Progenitor cell of endocrine pancreas (in vitro differentiated cells): ENCODE data around the gene PBOV1. TPM values are rescaled to one million over a fixed set of nuclear protein-coding genes. Genes with fewer than 3 reads are reported as not detected.

Experiments used
- DNase-seq: peaks from one replicate; pipeline ENCODE4 v3.0.0; 2021; ENCODE audit warnings: low spot score; ENCODE audit not compliant: unreplicated experiment
- H3K27ac Mint-ChIP-seq: 2 replicates; pipeline ENCODE4 v1.8.0; 2021; ENCODE audit warnings: mild to moderate bottlenecking, moderate library complexity, mixed read lengths
- H3K27me3 Mint-ChIP-seq: 2 replicates; pipeline ENCODE4 v1.8.0; 2021; ENCODE audit warnings: mixed read lengths
- H3K36me3 Mint-ChIP-seq: 2 replicates; pipeline ENCODE4 v1.8.0; 2022; ENCODE audit warnings: mixed read lengths; ENCODE audit not compliant: insufficient read depth
- H3K4me1 Mint-ChIP-seq: 2 replicates; pipeline ENCODE4 v1.8.0; 2021; ENCODE audit warnings: low read depth, mixed read lengths
- H3K4me3 Mint-ChIP-seq: 2 replicates; pipeline ENCODE4 v1.8.0; 2021; ENCODE audit warnings: low read depth, mild to moderate bottlenecking, moderate library complexity, mixed read lengths
- H3K9me3 Mint-ChIP-seq: 2 replicates; pipeline ENCODE4 v1.8.0; 2021; ENCODE audit warnings: low read depth, mixed read lengths
- CTCF ChIP-seq: fragments of 200-600 bp; sonication (generic); IDR thresholded peaks from one replicate; pipeline ENCODE4 v1.5.0; 2021; ENCODE audit warnings: antibody characterized with exemption, mild to moderate bottlenecking; ENCODE audit not compliant: unreplicated experiment
- total RNA-seq: library from RNA; stranded (reverse); gene quantifications from 2 replicates; pipeline ENCODE4 v1.2.1, GENCODE V29; 2021

Gene PBOV1
- total RNA-seq, 1 donor from 2014 or later, result not detected

- no peaks in the 10 kb centered on the region for H3K27me3 Mint-ChIP-seq
- no peak for TF ChIP-seq CTCF
- H3K4me1 Mint-ChIP-seq, result peaks cover 19% of the 10 kb centered on the region
- no peak overlapping the region for H3K4me3 Mint-ChIP-seq
- no peak for DNase-seq
- H3K9me3 Mint-ChIP-seq, result peaks cover 15% of the 10 kb centered on the region
- no peak overlapping the region for H3K27ac Mint-ChIP-seq
- H3K36me3 Mint-ChIP-seq, result peaks cover 6% of the 10 kb centered on the region
These were observed 16.5 kb downstream of the PBOV1 start for GRCh38 chr6:138201836-138202235.

GRCh38 chr6:138198430-138199091, 19.7 kb downstream of the PBOV1 start:
- H3K4me3 Mint-ChIP-seq, result no peak overlapping the region
- no peak for DNase-seq
- no peak for TF ChIP-seq CTCF
- H3K27me3 Mint-ChIP-seq, result no peaks in the 10 kb centered on the region
- no peak overlapping the region for H3K27ac Mint-ChIP-seq
- peaks cover 6% of the 10 kb centered on the region for H3K36me3 Mint-ChIP-seq
- peaks cover 13% of the 10 kb centered on the region for H3K4me1 Mint-ChIP-seq
- peaks cover 15% of the 10 kb centered on the region for H3K9me3 Mint-ChIP-seq

- H3K36me3 Mint-ChIP-seq, result peaks cover 6% of the 10 kb centered on the region
- TF ChIP-seq CTCF, result no peak
- H3K4me3 Mint-ChIP-seq, result no peak overlapping the region
- no peak for DNase-seq
- H3K27ac Mint-ChIP-seq, result no peak overlapping the region
- H3K4me1 Mint-ChIP-seq, result peaks cover 13% of the 10 kb centered on the region
- H3K9me3 Mint-ChIP-seq, result peaks cover 12% of the 10 kb centered on the region
- no peaks in the 10 kb centered on the region for H3K27me3 Mint-ChIP-seq
These were observed 20.7 kb downstream of the PBOV1 start for GRCh38 chr6:138197570-138197969.

- peaks cover 13% of the 10 kb centered on the region for H3K4me1 Mint-ChIP-seq
- no peaks in the 10 kb centered on the region for H3K27me3 Mint-ChIP-seq
- no peak overlapping the region for H3K4me3 Mint-ChIP-seq
- peak overlapping the region; percentile 8 for H3K27ac Mint-ChIP-seq
- TF ChIP-seq CTCF, result no peak
- H3K36me3 Mint-ChIP-seq, result peaks cover 6% of the 10 kb centered on the region
- peaks cover 12% of the 10 kb centered on the region for H3K9me3 Mint-ChIP-seq
- no peak for DNase-seq
These were observed 22.1 kb downstream of the PBOV1 start for GRCh38 chr6:138196122-138196738.

- no peak overlapping the region for H3K4me3 Mint-ChIP-seq
- H3K36me3 Mint-ChIP-seq, result peaks cover 1% of the 10 kb centered on the region
- no peak for TF ChIP-seq CTCF
- H3K27ac Mint-ChIP-seq, result peak overlapping the region; percentile 49
- H3K27me3 Mint-ChIP-seq, result no peaks in the 10 kb centered on the region
- DNase-seq, result no peak
- H3K4me1 Mint-ChIP-seq, result peaks cover 13% of the 10 kb centered on the region
- peaks cover 2% of the 10 kb centered on the region for H3K9me3 Mint-ChIP-seq
These were observed 24.0 kb downstream of the PBOV1 start for GRCh38 chr6:138194287-138194686.
